Heart left ventricle (tissue), 13 donors: ENCODE measurements around the gene KDM4B.

Source experiments
- POLR2A ChIP-seq, 2 donors: fragments of 450-650 bp; IDR thresholded peaks; one replicate each; pipeline ENCODE4 v1.6.1; 2017; ENCODE audit warnings: antibody characterized with exemption in 2 of 2, mild to moderate bottlenecking in 2 of 2, moderate library complexity in 2 of 2
- TF ChIP-seq, protein P1 (sequence below), 12 donors: fragments of 200-600 bp; sonication (generic) in 4 of 12; IDR thresholded peaks; one replicate each; pipeline versions ENCODE4 v1.5.0 to v1.8.0; 2018 to 2022; ENCODE audit warnings: antibody characterized with exemption in 12 of 12, mild to moderate bottlenecking in 5 of 12
- donor health status: ischemic (EF 13 %, LVEDD 7.1; RV severe dilation, severe dysfunction).
- donor health status: DM: no; HTN: yes; CAD: no.
- donor health status: DM: no; HTN: no; CAD: no.
- donor health status: ischemic (EF 25% LVEDD 6.9; RV normal size, moderate dysfunction).
- donor health status: ischemic (EF 25% LVEDD 5.7; RV mildly dilated, moderate dysfunction).
- donor health status: ischemic (EF 35%, LVEDD 5.7; RV mildly dilated, moderate dysfunction).
- donor health status: nonischemic (EF 11% LVEDD 7.7; RV severe dilation, severe dysfunction).
- donor health status: DM: yes; HTN: yes; CAD: no.
- donor health status: PGD.
- donor health status: ischemic (EF 29% LVEDD 5.4; RV normal size, mild dysfunction).
- donor health status: nonischemic (EF 23%, LVEDD 6.1; RV moderate dilation, normal function).

- no peak for TF ChIP-seq POLR2A (IDR thresholded peaks at IDR 0.05)
- TF ChIP-seq, protein P1, sequence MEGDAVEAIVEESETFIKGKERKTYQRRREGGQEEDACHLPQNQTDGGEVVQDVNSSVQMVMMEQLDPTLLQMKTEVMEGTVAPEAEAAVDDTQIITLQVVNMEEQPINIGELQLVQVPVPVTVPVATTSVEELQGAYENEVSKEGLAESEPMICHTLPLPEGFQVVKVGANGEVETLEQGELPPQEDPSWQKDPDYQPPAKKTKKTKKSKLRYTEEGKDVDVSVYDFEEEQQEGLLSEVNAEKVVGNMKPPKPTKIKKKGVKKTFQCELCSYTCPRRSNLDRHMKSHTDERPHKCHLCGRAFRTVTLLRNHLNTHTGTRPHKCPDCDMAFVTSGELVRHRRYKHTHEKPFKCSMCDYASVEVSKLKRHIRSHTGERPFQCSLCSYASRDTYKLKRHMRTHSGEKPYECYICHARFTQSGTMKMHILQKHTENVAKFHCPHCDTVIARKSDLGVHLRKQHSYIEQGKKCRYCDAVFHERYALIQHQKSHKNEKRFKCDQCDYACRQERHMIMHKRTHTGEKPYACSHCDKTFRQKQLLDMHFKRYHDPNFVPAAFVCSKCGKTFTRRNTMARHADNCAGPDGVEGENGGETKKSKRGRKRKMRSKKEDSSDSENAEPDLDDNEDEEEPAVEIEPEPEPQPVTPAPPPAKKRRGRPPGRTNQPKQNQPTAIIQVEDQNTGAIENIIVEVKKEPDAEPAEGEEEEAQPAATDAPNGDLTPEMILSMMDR (IDR thresholded peaks at IDR 0.05), result no peak
Measured at GRCh38 chr19:4971424-4971793, 2.5 kb downstream of the KDM4B start.
